AG04449 (cell line): ENCODE measurements around the gene CDYL2.

Experiments used
- CTCF ChIA-PET: fragments of 350-600 bp; formaldehyde crosslinking; extraction: SDS; loops from one replicate; lab custom pipeline; 2021; ENCODE audit warnings: antibody characterized with exemption; lab: Yijun Ruan, JAX
- POLR2A ChIA-PET: fragments of 400-600, 350-600 bp; formaldehyde crosslinking; extraction: SDS; loops from one replicate; lab custom pipeline; 2020; ENCODE audit warnings: antibody characterized with exemption, inconsistent platforms; lab: Yijun Ruan, JAX
- DNase-seq: peaks from one replicate; pipeline ENCODE4 v3.0.0-alpha.2; 2010; ENCODE audit warnings: low read depth, low spot score
- H3K4me3 ChIP-seq: 2 replicates; pipeline ENCODE4 v1.5.1; 2011; ENCODE audit warnings: low read depth, mild to moderate bottlenecking, control low read depth, low read length
- CTCF ChIP-seq: IDR thresholded peaks from one replicate; pipeline ENCODE4 v1.5.1; 2011; ENCODE audit warnings: mild to moderate bottlenecking, moderate library complexity, low read length, control low read depth, inconsistent platforms; ENCODE audit not compliant: insufficient read depth; ENCODE audit errors: missing control alignments

The CDYL2 gene

GRCh38 chr16:80831039-80831438, 26.6 kb upstream of the CDYL2 start:
- TF ChIP-seq CTCF: no peak
- CTCF ChIA-PET: interaction anchor here (1.0 kb wide), 1 partner anchor 305 kb away, joined by 3 read pairs; no protein-coding TSS in a partner anchor
- H3K4me3 ChIP-seq: no peak overlapping the region
- POLR2A ChIA-PET: no interaction called here
- no peak for DNase-seq

- no peak for DNase-seq
- POLR2A ChIA-PET: no interaction called here
- no peak overlapping the region for H3K4me3 ChIP-seq
- CTCF ChIA-PET: interaction anchor here (0.6 to 1.7 kb wide), 3 partner anchors 302 to 362 kb away, joined by 3 to 4 read pairs (median 3); no protein-coding TSS in a partner anchor
- TF ChIP-seq CTCF: no peak
Observed at GRCh38 chr16:80828495-80828894, 24.1 kb upstream of the CDYL2 start.

- POLR2A ChIA-PET: no interaction called here
- CTCF ChIA-PET: interaction anchor here (2.5 to 4.7 kb wide), 3 partner anchors 13 to 301 kb away, joined by 9 to 43 read pairs (median 34); no protein-coding TSS in a partner anchor
- no peak overlapping the region for H3K4me3 ChIP-seq
- TF ChIP-seq CTCF: no peak
- DNase-seq: no peak
Observed at GRCh38 chr16:80827007-80827406, 22.6 kb upstream of the CDYL2 start.

- POLR2A ChIA-PET: no interaction called here
- no peak overlapping the region for H3K4me3 ChIP-seq
- DNase-seq: no peak
- CTCF ChIA-PET: interaction anchor here (0.6 to 4.7 kb wide), 22 partner anchors 8 to 340 kb away, joined by 3 to 43 read pairs (median 4); partner anchors contain the start of gene DYNLRB2
- TF ChIP-seq CTCF: no peak
Observed at GRCh38 chr16:80825365-80825758, 21.0 kb upstream of the CDYL2 start.

GRCh38 chr16:80824623-80825364, 20.4 kb upstream of the CDYL2 start:
- CTCF ChIA-PET: interaction anchor here (0.6 to 4.7 kb wide), 25 partner anchors 8 to 443 kb away, joined by 3 to 43 read pairs (median 4); partner anchors contain the start of gene DYNLRB2

More at GRCh38 chr16:80824623-80825364, 20.4 kb upstream of the CDYL2 start:
- POLR2A ChIA-PET: no interaction called here
- H3K4me3 ChIP-seq: no peak overlapping the region
- TF ChIP-seq CTCF: peak; percentile 62
- no peak for DNase-seq
